22Rv1 (cell line): Measurements from ENCODE around the gene EFNA4.

Source experiments
- H3K27ac ChIP-seq: fragments of 450-650 bp; 2 replicates; pipeline ENCODE4 v1.5.1; 2017
- CTCF ChIP-seq: fragments of 450-650 bp; IDR thresholded peaks from 2 replicates; pipeline ENCODE4 v1.5.1; 2017; ENCODE audit warnings: mild to moderate bottlenecking
- ZFX ChIP-seq: fragments of 450-650 bp; IDR thresholded peaks from 2 replicates; pipeline ENCODE4 v1.6.1; 2017; ENCODE audit warnings: antibody characterized with exemption, borderline replicate concordance

EFNA4 gene

GRCh38 chr1:155034318-155035208 lies 29.0 kb upstream of the EFNA4 start:
- no peak for TF ChIP-seq ZFX
- TF ChIP-seq CTCF = no peak
- no peak overlapping the region for H3K27ac ChIP-seq

DNA sequence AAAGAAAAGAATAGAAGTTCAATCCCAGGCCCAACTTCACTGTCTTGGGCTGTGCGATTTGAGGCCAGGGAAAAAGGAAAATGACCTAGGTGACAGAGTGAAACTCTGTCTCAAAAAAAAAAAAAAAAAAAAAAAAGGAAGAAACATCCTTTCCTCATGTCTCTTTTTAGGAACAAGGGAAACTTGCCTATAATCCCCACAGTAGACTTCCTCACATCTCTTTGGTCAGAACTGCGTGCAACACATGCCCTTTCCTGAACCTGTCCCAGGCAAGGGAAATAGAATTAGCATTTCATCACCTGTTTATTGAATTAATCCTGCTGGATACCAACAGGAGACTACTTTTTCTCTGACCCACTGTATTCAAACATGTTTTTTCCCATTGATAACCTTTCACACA lies 27.6 kb upstream of the EFNA4 start:
- H3K27ac ChIP-seq = no peak overlapping the region
- TF ChIP-seq CTCF = no peak
- no peak for TF ChIP-seq ZFX

- TF ChIP-seq ZFX = no peak
- no peak for TF ChIP-seq CTCF
- no peak overlapping the region for H3K27ac ChIP-seq
Observed at GRCh38 chr1:155037043-155037442, 26.5 kb upstream of the EFNA4 start.

- no peak for TF ChIP-seq CTCF
- no peak for TF ChIP-seq ZFX
- H3K27ac ChIP-seq = peak overlapping the region; percentile 82
Observed at GRCh38 chr1:155037851-155038441, 25.6 kb upstream of the EFNA4 start.

- H3K27ac ChIP-seq = peak overlapping the region; percentile 82
Observed at GRCh38 chr1:155038602-155039307, 24.8 kb upstream of the EFNA4 start.

DNA sequence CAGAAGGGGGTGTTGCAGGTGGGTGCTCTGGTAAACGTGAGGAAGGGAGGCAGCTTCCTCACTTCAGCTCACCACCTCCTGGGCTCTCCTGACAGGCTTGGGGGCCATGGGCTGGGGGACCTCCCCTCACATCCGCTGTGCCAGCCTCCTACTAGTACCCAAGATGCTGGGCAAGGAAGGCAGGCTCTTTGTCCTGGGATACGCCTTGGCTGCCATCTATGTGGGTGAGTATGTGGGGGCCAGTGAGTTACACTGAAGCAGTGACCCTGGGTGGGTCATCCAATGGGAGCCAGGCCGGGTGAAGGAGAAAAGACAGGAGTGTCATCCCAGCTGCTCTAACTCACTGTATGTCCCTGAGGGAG lies 24.3 kb upstream of the EFNA4 start:
- peak overlapping the region; percentile 82 for H3K27ac ChIP-seq
- TF ChIP-seq CTCF = no peak
- TF ChIP-seq ZFX = no peak

More at GRCh38 chr1:155038602-155039307, 24.8 kb upstream of the EFNA4 start:
- TF ChIP-seq CTCF = no peak
- no peak for TF ChIP-seq ZFX
